COLO668 (cell line): ENCODE data around the gene P2RX4.
A peak's percentile ranks its signal among the peaks of the same experiment; 100 is the strongest.
"Not testable (repeated sequence)": the region's sequence is repeated elsewhere in the genome, so short reads cannot be mapped to it uniquely, and the experiment has no call there.

Experiments
- DNase-seq: peaks from one replicate; lab custom pipeline; 2025; ENCODE audit not compliant: unreplicated experiment; lab: John Stamatoyannopoulos, UW

P2RX4 gene

DNA sequence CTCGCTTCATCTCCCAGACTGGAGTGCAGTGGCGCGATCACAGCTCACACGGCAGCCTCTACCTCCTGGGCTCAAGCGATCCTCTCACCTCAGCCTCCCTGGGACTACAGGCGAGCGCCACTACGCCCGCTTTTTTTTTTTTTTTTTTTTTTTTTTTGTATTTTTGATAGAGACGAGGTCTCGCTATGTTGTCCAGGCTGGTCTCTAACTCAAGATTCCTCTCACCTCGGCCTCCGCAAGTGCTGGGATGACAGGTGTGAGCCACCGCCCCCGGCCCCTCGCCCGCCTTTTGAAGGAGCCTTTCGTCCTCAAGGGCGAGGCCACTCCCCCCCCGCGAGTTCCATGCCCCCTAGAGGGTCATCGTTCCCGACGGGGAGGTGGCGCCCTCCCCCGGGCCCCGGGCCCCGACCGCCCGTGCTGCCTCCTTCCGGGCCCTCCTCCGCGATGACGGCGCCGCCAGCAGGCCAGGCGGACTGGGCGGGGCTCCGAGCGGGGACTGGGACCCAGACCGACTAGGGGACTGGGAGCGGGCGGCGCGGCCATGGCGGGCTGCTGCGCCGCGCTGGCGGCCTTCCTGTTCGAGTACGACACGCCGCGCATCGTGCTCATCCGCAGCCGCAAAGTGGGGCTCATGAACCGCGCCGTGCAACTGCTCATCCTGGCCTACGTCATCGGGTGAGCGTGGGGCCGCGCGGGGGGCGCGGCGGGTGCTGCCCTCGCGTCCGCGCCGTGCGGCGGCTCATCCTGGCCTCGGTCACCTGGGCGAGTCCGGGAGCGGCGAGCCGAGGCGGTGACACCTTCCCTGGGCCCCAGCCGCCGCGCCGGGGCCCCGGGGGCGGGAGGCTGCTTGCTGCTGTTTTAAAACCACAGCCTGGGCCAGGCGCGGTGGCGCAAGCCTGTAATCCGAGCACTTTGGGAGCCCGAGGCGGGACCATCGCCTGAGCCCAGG is at the start of gene P2RX4:
TSS of gene P2RX4 (plus strand) at position 506 of the 949 bp plus-strand sequence. CDS start at position 542, 36 bp downstream.
- DNase-seq: peak; percentile 93

DNA sequence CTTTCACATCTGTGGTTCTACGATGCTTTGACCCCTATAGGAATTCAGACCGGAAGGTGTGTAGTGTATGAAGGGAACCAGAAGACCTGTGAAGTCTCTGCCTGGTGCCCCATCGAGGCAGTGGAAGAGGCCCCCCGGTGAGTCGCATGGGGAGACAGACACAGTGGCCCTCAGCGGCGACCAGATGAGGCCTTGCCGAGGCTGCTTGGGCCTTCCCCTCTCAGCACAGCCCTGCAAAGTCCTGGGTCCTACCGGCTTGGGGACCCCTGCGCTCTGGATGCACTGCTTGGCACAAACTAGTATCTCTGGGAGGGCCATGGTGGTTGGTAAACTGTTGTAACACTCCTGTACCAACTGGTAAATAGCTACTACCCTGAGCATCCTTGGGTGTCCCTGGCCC is 47.5 kb upstream of the P2RX4 start:
- DNase-seq: no peak

GRCh38 chr12:121162985-121163384 is 46.9 kb upstream of the P2RX4 start:
- no peak for DNase-seq

- DNase-seq: not testable (repeated sequence)
These were observed 45.1 kb upstream of the P2RX4 start for GRCh38 chr12:121164839-121165238.

DNA sequence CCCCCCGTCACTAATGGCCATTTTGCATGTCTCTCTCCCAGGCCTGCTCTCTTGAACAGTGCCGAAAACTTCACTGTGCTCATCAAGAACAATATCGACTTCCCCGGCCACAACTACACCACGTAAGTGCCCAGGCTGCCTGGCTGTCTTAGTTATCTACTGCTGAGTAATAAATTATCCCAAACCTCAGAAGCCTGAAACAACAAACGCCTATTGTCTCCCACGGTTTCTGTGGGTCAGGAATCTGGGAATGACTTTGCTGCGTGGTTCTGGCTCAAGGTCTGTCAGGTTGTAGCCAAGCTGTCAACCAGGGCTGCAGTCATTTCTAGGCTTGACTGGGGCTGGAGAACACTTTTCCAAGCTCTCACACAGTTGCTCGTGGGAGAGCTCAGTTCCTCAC is 44.6 kb upstream of the P2RX4 start:
- no peak for DNase-seq

- DNase-seq: no peak
These were observed 43.6 kb upstream of the P2RX4 start for GRCh38 chr12:121166356-121166755.

DNA sequence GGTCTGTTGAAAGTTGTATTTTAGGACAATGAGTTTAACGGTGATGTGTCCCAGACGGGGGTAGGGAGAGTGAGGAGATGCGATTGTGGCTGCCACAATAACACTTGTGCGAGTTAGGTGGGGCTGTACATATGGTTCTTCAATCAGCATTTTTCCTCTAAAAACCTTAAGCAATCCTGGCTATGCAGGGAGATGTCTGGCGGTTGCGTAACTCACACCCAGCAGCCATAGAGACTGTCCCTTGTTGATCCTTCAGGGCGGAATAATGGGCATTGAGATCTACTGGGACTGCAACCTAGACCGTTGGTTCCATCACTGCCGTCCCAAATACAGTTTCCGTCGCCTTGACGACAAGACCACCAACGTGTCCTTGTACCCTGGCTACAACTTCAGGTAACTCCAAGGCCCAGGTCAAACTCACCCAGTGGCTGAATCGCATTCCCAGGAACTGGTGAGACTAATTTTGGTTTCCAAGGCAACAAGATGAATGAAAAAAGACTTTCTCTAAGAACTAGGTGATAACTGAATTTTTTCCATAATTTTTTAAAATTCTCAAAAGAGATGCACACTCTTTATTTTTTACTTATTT is 42.6 kb upstream of the P2RX4 start:
- no peak for DNase-seq

DNA sequence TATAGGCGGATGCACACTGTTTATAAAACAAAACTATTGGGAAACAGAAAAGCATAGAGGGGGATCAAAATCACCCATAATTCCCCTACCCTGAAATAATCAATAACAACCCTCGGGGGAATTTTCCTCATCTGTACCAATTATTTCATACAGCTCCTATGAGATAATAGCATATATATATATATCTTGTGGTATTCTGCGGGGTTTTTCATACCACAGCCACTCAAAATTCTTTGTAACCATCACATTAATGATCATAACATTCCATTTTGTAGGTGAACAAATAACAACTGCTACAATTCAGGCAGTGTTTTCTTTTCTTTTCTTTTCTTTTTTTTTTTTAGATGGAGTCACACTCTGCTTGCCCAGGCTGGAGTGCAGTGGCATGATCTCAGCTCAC is 42.0 kb upstream of the P2RX4 start:
- no peak for DNase-seq

- DNase-seq: no peak
These were observed 39.8 kb upstream of the P2RX4 start for GRCh38 chr12:121170151-121170550.

- DNase-seq: no peak
These were observed 39.2 kb upstream of the P2RX4 start for GRCh38 chr12:121170611-121171260.

DNA sequence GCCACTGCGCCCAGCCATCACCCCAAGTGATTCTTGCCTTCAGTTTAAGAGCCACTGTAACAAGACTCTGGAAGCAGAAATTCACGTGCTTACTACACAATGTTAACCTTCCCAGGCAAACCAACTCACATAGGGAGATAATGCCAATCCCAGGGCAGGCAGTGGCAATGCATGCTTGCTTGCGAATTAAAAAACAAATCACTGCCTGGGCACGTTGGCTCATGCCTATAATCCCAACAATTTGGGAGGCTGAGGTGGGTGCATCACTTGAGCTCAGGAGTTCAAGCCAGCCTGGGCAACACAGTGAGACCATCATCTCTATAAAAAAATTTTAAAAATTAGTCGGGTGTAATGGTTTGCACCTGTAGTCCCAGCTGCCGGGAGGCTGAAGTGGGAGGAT is 37.8 kb upstream of the P2RX4 start:
- no peak for DNase-seq

- no peak for DNase-seq
These were observed 34.4 kb upstream of the P2RX4 start for GRCh38 chr12:121175383-121176119.

DNA sequence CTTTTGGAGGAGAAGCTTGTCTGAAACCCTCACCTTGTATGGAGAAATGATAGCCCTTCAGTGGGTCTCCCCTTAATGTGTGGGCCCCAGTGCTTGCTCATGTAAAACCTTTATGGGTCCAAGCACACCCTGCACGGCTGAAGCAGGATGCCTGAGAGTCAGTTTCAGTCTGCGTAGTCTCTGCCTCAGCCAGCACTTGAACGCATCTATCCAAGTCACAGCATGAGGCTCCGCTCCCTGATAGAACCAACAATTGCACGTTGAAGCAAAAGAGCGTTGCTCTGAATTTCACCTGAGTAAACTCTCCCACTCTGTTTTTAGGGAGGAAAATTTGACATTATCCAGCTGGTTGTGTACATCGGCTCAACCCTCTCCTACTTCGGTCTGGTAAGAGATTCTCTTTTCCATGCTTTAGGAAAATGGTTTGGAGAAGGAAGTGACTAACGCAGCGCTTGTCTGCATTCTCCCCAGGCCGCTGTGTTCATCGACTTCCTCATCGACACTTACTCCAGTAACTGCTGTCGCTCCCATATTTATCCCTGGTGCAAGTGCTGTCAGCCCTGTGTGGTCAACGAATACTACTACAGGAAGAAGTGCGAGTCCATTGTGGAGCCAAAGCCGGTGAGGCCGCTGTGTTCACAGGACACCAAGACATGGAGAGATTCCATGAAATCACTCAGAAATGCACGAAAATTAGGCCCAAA is 33.0 kb upstream of the P2RX4 start:
- DNase-seq: no peak

GRCh38 chr12:121181181-121181580 is 28.7 kb upstream of the P2RX4 start:
- DNase-seq: no peak

DNA sequence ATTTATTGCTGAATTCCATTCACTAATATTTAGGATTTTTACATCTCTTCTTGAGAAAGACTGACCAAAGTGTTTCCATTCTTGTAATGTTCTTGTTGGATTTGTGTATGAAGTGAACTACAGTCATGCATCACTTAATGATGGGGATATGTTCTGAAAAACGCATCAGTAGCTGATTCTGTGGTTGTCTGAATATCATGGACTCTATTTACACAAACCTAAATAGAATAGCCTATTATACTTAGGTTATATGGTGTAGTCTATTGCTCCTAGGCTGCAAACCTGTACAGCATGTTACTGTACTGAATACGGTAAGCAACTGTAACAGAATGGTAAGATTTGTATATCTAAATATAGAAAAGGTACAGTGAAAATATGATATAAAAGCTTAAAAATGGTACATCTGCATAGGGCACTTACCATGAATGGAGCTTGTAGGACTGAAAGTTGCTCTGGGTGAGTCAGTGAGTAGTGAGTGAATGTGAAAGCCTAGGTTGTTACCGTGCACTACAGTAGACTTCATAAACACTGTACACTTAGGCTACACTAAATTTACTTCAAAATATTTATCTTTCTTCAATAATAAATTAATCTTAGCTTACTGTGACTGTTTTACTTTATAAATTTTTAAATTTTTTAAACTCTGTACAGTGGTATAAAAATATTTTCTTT is 27.6 kb upstream of the P2RX4 start:
- DNase-seq: no peak

- DNase-seq: no peak
These were observed 25.5 kb upstream of the P2RX4 start for GRCh38 chr12:121184425-121184824.

GRCh38 chr12:121184984-121185889 is 24.7 kb upstream of the P2RX4 start:
- no peak for DNase-seq

- no peak for DNase-seq
These were observed 23.1 kb upstream of the P2RX4 start for GRCh38 chr12:121186826-121187225.

- no peak for DNase-seq
These were observed 22.4 kb upstream of the P2RX4 start for GRCh38 chr12:121187501-121187900.
